AG04450 (cell line): ENCODE measurements around the gene OPA1. TPM values are rescaled to one million over a fixed set of nuclear protein-coding genes. Genes with fewer than 3 reads are reported as not detected.

Source experiments
- CTCF ChIA-PET: fragments of 300-600, 350-600 bp; formaldehyde crosslinking; extraction: SDS; loops from one replicate; lab custom pipeline; 2022; ENCODE audit warnings: antibody characterized with exemption, inconsistent platforms; lab: Charles Lee
- POLR2A ChIA-PET: fragments of 350-600 bp; formaldehyde crosslinking; extraction: SDS; loops from one replicate; lab custom pipeline; 2021; ENCODE audit warnings: antibody characterized with exemption, inconsistent platforms; lab: Yijun Ruan, JAX
- DNase-seq: peaks from one replicate; pipeline ENCODE4 v3.0.0-alpha.2; 2011; ENCODE audit warnings: low read depth, low spot score
- H3K27ac ChIP-seq: one replicate; pipeline ENCODE4 v1.5.1; 2012; ENCODE audit warnings: low read depth, low read length, control low read depth
- H3K27me3 ChIP-seq: one replicate; pipeline ENCODE4 v1.6.0; 2012; ENCODE audit warnings: low read length; ENCODE audit not compliant: control insufficient read depth, insufficient read depth
- H3K4me3 ChIP-seq: 2 replicates; pipeline ENCODE4 v1.5.1; 2011; ENCODE audit warnings: mild to moderate bottlenecking, low read depth, low read length, control low read depth
- H3K9me3 ChIP-seq: 2 replicates; pipeline ENCODE4 v1.5.1; 2012; ENCODE audit warnings: low read length; ENCODE audit not compliant: control insufficient read depth, insufficient read depth
- polyA plus RNA-seq: library from polyadenylated mRNA; depleted of rRNA; stranded (reverse); fragments of >200 nt; gene quantifications from 2 replicates; pipeline ENCODE4 v1.2.3, GENCODE V29; 2011
- TF ChIP-seq, protein P1 (sequence below): IDR thresholded peaks from 2 replicates; pipeline ENCODE4 v1.5.1; 2011; ENCODE audit warnings: low read depth, low read length, control low read depth, inconsistent platforms

OPA1 gene
- polyA plus RNA-seq, 1 experiment: 52.1 TPM

DNA sequence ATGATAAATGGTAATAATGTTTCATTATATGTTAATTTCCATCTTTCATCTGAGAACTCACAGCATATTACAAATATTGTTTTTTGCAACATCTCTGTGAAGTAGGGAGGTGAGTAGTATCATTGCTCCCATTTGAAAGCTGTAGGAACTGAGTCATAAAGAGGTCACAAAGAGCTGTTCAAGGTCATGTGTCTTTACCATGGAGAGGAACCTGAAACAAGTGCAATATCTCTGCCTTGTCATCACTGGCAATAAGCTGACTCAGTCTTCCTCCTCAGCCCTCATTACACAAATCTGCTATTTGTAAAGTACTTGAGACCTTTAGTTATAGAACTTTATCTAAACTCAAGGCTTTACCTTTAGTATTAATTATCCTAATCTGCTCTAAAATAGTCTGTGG is 33.9 kb upstream of the OPA1 start:
- Histone ChIP-seq H3K27ac (no peak overlapping the region), H3K9me3 (no peaks in the 10 kb centered on the region), H3K27me3 (no peaks in the 10 kb centered on the region), H3K4me3 (no peak overlapping the region)
- ChIA-PET CTCF (no interaction called here), POLR2A (no interaction called here)
- TF ChIP-seq, protein P1, sequence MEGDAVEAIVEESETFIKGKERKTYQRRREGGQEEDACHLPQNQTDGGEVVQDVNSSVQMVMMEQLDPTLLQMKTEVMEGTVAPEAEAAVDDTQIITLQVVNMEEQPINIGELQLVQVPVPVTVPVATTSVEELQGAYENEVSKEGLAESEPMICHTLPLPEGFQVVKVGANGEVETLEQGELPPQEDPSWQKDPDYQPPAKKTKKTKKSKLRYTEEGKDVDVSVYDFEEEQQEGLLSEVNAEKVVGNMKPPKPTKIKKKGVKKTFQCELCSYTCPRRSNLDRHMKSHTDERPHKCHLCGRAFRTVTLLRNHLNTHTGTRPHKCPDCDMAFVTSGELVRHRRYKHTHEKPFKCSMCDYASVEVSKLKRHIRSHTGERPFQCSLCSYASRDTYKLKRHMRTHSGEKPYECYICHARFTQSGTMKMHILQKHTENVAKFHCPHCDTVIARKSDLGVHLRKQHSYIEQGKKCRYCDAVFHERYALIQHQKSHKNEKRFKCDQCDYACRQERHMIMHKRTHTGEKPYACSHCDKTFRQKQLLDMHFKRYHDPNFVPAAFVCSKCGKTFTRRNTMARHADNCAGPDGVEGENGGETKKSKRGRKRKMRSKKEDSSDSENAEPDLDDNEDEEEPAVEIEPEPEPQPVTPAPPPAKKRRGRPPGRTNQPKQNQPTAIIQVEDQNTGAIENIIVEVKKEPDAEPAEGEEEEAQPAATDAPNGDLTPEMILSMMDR: no peak
- no peak for DNase-seq

DNA sequence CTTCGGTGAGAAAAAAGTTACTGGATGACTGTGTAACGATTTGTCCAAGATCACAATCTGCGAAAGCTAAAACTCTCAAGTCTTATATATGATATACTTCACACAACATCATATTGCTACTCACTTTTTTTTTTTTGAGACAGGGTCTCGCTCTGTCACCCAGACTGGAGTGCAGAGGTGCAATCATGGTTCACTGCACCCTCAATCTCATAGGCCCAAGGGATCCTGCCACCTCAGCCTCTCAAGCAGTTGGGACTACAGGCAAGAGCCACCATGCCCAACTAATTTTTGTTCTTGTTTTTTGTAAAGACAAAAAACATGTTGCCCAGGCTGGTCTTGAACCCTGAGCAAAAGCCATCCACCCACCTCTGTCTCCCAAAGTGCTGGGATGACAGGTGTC is 32.9 kb upstream of the OPA1 start:
- Histone ChIP-seq H3K27me3 (no peaks in the 10 kb centered on the region), H3K9me3 (no peaks in the 10 kb centered on the region), H3K27ac (no peak overlapping the region), H3K4me3 (no peak overlapping the region)
- ChIA-PET POLR2A (no interaction called here), CTCF (no interaction called here)
- TF ChIP-seq, protein P1: no peak
- no peak for DNase-seq

DNA sequence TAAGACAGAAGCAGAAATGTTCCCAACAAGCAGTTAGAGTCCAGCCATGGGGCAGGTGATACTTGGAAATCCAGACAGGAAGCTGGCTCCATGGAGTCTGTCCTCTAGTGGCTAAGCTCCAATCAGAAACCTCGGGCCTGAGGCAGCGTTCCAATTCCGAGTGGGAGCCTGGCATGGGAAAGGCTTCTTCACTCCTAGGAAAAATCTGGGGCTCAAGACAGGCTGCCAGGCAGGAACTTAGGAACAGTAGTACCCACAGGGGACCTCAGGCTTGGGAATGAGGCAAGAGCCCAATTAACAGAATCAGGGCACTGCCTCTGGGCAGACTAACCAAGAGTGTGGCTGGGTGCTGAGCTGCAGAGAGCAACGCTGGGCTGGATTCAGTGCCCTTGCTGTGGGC is 32.1 kb upstream of the OPA1 start:
- Histone ChIP-seq H3K9me3 (no peaks in the 10 kb centered on the region), H3K27me3 (no peaks in the 10 kb centered on the region), H3K4me3 (no peak overlapping the region), H3K27ac (no peak overlapping the region)
- POLR2A ChIA-PET: no interaction called here
- DNase-seq: no peak
- CTCF ChIA-PET: interaction anchor here (1.1 kb wide), 1 partner anchor 748 kb away, joined by 3 read pairs; no protein-coding TSS in a partner anchor
- TF ChIP-seq, protein P1: no peak

DNA sequence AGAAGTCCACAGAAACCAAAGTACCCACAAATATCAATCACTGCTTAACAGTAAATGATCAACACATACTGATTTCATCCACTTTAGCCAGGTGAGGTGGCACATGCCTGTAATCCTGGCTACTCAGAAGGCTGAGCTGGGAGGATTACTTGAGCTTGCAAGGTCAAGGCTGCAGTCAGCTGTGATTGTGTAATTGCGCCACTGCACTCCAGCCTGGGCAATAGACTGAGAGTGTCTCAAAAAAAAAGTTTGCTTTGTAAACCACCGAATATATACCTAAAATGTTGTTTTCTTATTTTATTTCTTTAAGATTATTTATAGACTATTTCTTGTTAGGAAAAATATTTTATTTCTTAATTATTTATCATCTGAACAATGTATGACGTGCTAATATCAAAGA is 29.6 kb upstream of the OPA1 start:
- ChIA-PET CTCF (interaction anchor here (1.2 kb wide), 1 partner anchor 9 kb away, joined by 5 read pairs; no protein-coding TSS in a partner anchor), POLR2A (no interaction called here)
- DNase-seq: no peak
- Histone ChIP-seq H3K27me3 (no peaks in the 10 kb centered on the region), H3K9me3 (no peaks in the 10 kb centered on the region), H3K27ac (no peak overlapping the region), H3K4me3 (no peak overlapping the region)
- TF ChIP-seq, protein P1: no peak

DNA sequence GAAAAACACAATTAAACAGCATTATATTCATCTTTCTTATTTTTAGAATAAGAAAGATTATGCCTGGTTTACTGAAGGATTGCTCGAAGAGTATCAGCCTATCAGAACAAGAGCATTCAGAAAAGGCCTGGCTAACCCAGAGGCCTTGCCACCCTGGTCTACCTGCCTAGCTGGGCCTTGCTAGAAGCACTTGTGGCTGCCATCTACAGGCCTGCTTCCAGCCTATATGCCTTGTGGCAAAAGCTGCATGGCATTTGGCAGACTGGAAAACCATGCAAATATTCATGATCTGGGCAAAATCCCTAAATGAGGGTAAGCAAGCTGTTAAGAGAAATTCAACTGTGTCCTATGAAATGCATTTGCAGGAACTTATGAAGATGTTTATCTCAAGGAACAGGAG is 29.0 kb upstream of the OPA1 start:
- ChIA-PET POLR2A (no interaction called here), CTCF (interaction anchor here (1.2 kb wide), 1 partner anchor 9 kb away, joined by 5 read pairs; no protein-coding TSS in a partner anchor)
- TF ChIP-seq, protein P1: no peak
- H3K9me3 ChIP-seq: no peaks in the 10 kb centered on the region
- H3K27ac ChIP-seq: no peak overlapping the region
- no peaks in the 10 kb centered on the region for H3K27me3 ChIP-seq
- H3K4me3 ChIP-seq: no peak overlapping the region
- DNase-seq: no peak
